Hepatocyte (in vitro differentiated cells): ENCODE measurements around the gene MUL1.

ENCODE experiments used
- EZH2 ChIP-seq: fragments of 200-600 bp; sonication (generic); IDR thresholded peaks from 2 replicates; pipeline ENCODE4 v1.6.1; 2016; ENCODE audit warnings: antibody characterized with exemption, mild to moderate bottlenecking, borderline replicate concordance
- EZH2phosphoT487 ChIP-seq: fragments of 200-600 bp; sonication (generic); IDR thresholded peaks from one replicate; pipeline ENCODE4 v1.6.1; 2018; ENCODE audit warnings: antibody characterized with exemption, mild to moderate bottlenecking, low read depth, moderate library complexity; ENCODE audit not compliant: unreplicated experiment, severe bottlenecking
- TF ChIP-seq, protein P1 (sequence below): fragments of 200-600 bp; sonication (generic); IDR thresholded peaks from 2 replicates; pipeline ENCODE4 v1.5.1; 2016; ENCODE audit warnings: antibody characterized with exemption, mild to moderate bottlenecking; ENCODE audit not compliant: poor library complexity

DNA sequence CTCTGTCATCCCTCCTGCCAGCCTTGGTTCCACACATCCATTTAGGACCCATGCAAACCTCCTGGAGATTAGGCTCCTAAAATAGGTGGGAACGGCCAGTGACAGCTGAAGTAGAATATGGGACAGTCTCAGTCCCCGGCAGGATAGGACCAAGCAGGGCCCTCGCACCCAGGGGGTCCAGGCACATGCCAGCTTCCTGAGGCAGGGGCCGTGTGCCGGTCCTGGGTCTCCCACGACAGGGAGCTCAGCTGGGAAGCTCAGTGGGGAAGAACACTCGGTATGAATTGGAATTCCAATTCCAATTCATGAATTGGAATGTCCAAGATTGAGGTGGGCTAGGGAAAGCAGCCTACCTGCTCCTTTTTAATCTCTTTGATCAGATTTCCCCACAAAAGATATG, 9.8 kb downstream of the MUL1 start:
- TF ChIP-seq, protein P1, sequence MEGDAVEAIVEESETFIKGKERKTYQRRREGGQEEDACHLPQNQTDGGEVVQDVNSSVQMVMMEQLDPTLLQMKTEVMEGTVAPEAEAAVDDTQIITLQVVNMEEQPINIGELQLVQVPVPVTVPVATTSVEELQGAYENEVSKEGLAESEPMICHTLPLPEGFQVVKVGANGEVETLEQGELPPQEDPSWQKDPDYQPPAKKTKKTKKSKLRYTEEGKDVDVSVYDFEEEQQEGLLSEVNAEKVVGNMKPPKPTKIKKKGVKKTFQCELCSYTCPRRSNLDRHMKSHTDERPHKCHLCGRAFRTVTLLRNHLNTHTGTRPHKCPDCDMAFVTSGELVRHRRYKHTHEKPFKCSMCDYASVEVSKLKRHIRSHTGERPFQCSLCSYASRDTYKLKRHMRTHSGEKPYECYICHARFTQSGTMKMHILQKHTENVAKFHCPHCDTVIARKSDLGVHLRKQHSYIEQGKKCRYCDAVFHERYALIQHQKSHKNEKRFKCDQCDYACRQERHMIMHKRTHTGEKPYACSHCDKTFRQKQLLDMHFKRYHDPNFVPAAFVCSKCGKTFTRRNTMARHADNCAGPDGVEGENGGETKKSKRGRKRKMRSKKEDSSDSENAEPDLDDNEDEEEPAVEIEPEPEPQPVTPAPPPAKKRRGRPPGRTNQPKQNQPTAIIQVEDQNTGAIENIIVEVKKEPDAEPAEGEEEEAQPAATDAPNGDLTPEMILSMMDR: no peak
- TF ChIP-seq EZH2phosphoT487: no peak
- no peak for TF ChIP-seq EZH2
